HepG2 (cell line): ENCODE measurements around the gene HES2. TPM values are rescaled to one million over a fixed set of nuclear protein-coding genes. Genes with fewer than 3 reads are reported as not detected.

Source experiments
- FOSL2 ChIP-seq: sonication (generic); formaldehyde crosslinking; IDR thresholded peaks from 2 replicates; pipeline ENCODE4 v1.4.0; 2020; ENCODE audit warnings: missing genetic modification reagents
- REST ChIP-seq, 2 experiments: IDR thresholded peaks; 2 replicates each; pipeline ENCODE4 v1.6.1; 2011 to 2012; ENCODE audit warnings: low read length in 2 of 2, borderline replicate concordance in 1 of 2, low read depth in 1 of 2, mild to moderate bottlenecking in 1 of 2, moderate library complexity in 1 of 2
- TMF1 ChIP-seq: sonication (generic); formaldehyde crosslinking; IDR thresholded peaks from 2 replicates; pipeline ENCODE4 v1.8.1; 2022; ENCODE audit warnings: low read depth, missing genetic modification reagents
- WIZ ChIP-seq: sonication (generic); formaldehyde crosslinking; IDR thresholded peaks from 2 replicates; pipeline ENCODE4 v1.5.1; 2020; ENCODE audit warnings: mild to moderate bottlenecking, missing genetic modification reagents
- XBP1 ChIP-seq: sonication (generic); formaldehyde crosslinking; IDR thresholded peaks from 2 replicates; pipeline ENCODE4 v1.5.0; 2020; ENCODE audit warnings: missing genetic modification reagents
- ZBTB43 ChIP-seq: sonication (generic); formaldehyde crosslinking; conservative IDR thresholded peaks from 2 replicates; pipeline ENCODE4 v1.4.0; 2020; ENCODE audit warnings: missing genetic modification reagents
- ZNF225 ChIP-seq: sonication (generic); formaldehyde crosslinking; IDR thresholded peaks from 2 replicates; pipeline ENCODE4 v1.4.0; 2020; ENCODE audit warnings: mild to moderate bottlenecking, missing genetic modification reagents
- ZNF263 ChIP-seq: sonication (generic); formaldehyde crosslinking; IDR thresholded peaks from 2 replicates; pipeline ENCODE4 v1.4.0; 2020; ENCODE audit warnings: missing genetic modification reagents
- ZNF274 ChIP-seq: sonication (generic); formaldehyde crosslinking; IDR thresholded peaks from 2 replicates; pipeline ENCODE4 v1.5.1; 2020; ENCODE audit warnings: mild to moderate bottlenecking, missing genetic modification reagents
- ZNF562 ChIP-seq: sonication (generic); formaldehyde crosslinking; IDR thresholded peaks from 2 replicates; pipeline ENCODE4 v1.8.0; 2022; ENCODE audit warnings: missing genetic modification reagents, borderline replicate concordance
- polyA plus RNA-seq, 8 experiments: library from polyadenylated mRNA; depleted of rRNA in 3 of 8; stranded (reverse) in 7 of 8; unstranded in 1 of 8; fragments of >200 nt; fragmentation: Illumina TruSeq in 4 of 8; extraction: Trizol in 4 of 8; gene quantifications; 2 replicates each; pipeline versions ENCODE4 v1.2.1 to v1.2.3, GENCODE V29; 2011 to 2016; ENCODE audit warnings: low read depth in 4 of 8, missing spikeins in 1 of 8, mixed read lengths in 1 of 8; ENCODE audit not compliant: insufficient read depth in 1 of 8
- total RNA-seq, 5 experiments: library from RNA; depleted of rRNA; stranded (reverse); fragments of >200 nt; fragmentation: Illumina TruSeq; extraction: Trizol; gene quantifications; 2 replicates each; pipeline ENCODE4 v1.2.3, GENCODE V29; 2016; ENCODE audit warnings: low read depth in 1 of 5
- TF ChIP-seq, protein P1 (sequence below): sonication (generic); formaldehyde crosslinking; IDR thresholded peaks from 2 replicates; pipeline ENCODE4 v1.9.0; 2021; ENCODE audit warnings: missing genetic modification reagents, borderline replicate concordance
- TF ChIP-seq, protein P2 (sequence below): IDR thresholded peaks from 2 replicates; pipeline ENCODE4 v1.6.1; 2016; ENCODE audit warnings: low read depth, missing genetic modification reagents, missing compliant biosample characterization

The HES2 gene
- total and polyA plus RNA-seq, 2 of the 13 experiments (the other 11 are each of a cell fraction or from before 2014, with no cell fraction given) = 0.11 to 0.17 TPM

DNA sequence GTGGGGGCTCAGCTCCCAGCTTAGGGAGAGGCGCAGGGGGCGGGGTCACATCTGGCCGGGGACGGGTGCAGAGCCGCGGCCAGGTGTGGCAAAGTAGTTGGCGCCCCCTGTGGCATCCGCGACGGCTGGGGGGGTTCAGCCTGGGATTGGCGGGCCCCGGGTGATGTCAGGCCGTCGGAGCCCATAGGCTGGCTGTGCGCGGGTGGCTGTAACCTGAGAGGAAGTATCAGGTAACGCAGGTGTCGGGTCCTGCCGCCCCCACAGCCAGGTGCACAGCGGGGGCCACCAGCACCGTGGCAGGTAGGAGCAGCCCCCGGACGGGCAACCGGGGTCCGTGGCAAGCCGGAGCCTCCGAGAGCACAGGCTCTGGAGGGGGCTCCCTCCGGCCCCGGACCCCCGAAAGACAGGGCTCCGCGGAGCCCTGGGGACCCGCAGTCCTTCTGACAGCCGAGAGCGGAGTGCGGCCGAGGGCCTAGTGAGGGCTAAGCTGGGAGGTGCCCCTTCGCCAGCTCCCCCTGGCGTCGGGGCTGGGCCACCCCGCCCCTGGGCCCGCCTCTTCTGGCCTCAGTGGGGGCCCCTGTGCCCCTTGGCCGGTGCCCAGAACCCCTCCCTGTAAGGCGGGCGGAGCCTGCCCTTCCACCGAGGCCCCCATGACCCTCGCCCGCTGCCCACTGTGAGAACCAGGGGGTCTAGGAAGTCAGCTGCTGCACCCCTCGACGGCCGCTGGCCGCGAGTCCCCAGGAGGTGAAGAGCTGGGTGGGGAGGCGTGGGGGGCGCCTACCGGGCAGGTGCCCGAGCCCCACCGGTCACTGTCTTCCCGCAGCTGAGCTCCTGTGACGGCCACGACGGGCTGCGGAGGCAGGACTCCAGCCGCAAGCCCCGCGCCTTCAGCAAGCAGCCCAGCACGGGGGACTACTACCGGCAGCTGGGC is 28.4 kb upstream of the HES2 start (continued):
- TF ChIP-seq REST (IDR thresholded peaks at IDR 0.05; ENCODE audit: borderline replicate concordance in 1 of 2, low read depth in 1 of 2, low read length in 2 of 2) (no peak), ZNF225 (CRISPR knock-in tag) (no peak), ZNF274 (CRISPR knock-in tag) (peak; percentile 78; the same call in 1 of the 2 replicates), TMF1 (no peak), ZNF562 (CRISPR knock-in tag) (no peak), XBP1 (CRISPR knock-in tag) (no peak), ZBTB43 (CRISPR knock-in tag) (no peak), ZNF263 (CRISPR knock-in tag) (peak; percentile 30; the same call in 1 of the 2 replicates), WIZ (CRISPR knock-in tag) (peak; percentile 61; the same call in 1 of the 2 replicates), FOSL2 (CRISPR knock-in tag) (no peak)
- TF ChIP-seq, protein P1, sequence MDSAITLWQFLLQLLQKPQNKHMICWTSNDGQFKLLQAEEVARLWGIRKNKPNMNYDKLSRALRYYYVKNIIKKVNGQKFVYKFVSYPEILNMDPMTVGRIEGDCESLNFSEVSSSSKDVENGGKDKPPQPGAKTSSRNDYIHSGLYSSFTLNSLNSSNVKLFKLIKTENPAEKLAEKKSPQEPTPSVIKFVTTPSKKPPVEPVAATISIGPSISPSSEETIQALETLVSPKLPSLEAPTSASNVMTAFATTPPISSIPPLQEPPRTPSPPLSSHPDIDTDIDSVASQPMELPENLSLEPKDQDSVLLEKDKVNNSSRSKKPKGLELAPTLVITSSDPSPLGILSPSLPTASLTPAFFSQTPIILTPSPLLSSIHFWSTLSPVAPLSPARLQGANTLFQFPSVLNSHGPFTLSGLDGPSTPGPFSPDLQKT = no peak
- TF ChIP-seq, protein P2, sequence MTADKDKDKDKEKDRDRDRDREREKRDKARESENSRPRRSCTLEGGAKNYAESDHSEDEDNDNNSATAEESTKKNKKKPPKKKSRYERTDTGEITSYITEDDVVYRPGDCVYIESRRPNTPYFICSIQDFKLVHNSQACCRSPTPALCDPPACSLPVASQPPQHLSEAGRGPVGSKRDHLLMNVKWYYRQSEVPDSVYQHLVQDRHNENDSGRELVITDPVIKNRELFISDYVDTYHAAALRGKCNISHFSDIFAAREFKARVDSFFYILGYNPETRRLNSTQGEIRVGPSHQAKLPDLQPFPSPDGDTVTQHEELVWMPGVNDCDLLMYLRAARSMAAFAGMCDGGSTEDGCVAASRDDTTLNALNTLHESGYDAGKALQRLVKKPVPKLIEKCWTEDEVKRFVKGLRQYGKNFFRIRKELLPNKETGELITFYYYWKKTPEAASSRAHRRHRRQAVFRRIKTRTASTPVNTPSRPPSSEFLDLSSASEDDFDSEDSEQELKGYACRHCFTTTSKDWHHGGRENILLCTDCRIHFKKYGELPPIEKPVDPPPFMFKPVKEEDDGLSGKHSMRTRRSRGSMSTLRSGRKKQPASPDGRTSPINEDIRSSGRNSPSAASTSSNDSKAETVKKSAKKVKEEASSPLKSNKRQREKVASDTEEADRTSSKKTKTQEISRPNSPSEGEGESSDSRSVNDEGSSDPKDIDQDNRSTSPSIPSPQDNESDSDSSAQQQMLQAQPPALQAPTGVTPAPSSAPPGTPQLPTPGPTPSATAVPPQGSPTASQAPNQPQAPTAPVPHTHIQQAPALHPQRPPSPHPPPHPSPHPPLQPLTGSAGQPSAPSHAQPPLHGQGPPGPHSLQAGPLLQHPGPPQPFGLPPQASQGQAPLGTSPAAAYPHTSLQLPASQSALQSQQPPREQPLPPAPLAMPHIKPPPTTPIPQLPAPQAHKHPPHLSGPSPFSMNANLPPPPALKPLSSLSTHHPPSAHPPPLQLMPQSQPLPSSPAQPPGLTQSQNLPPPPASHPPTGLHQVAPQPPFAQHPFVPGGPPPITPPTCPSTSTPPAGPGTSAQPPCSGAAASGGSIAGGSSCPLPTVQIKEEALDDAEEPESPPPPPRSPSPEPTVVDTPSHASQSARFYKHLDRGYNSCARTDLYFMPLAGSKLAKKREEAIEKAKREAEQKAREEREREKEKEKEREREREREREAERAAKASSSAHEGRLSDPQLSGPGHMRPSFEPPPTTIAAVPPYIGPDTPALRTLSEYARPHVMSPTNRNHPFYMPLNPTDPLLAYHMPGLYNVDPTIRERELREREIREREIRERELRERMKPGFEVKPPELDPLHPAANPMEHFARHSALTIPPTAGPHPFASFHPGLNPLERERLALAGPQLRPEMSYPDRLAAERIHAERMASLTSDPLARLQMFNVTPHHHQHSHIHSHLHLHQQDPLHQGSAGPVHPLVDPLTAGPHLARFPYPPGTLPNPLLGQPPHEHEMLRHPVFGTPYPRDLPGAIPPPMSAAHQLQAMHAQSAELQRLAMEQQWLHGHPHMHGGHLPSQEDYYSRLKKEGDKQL (CRISPR knock-in tag) = no peak
